Measurements from ENCODE around the gene PGS1. TPM values are rescaled to one million over a fixed set of nuclear protein-coding genes. Genes with fewer than 3 reads are reported as not detected.

PGS1 gene
- total RNA-seq, 1 donor from 2014 or later = 52.0 TPM

DNA sequence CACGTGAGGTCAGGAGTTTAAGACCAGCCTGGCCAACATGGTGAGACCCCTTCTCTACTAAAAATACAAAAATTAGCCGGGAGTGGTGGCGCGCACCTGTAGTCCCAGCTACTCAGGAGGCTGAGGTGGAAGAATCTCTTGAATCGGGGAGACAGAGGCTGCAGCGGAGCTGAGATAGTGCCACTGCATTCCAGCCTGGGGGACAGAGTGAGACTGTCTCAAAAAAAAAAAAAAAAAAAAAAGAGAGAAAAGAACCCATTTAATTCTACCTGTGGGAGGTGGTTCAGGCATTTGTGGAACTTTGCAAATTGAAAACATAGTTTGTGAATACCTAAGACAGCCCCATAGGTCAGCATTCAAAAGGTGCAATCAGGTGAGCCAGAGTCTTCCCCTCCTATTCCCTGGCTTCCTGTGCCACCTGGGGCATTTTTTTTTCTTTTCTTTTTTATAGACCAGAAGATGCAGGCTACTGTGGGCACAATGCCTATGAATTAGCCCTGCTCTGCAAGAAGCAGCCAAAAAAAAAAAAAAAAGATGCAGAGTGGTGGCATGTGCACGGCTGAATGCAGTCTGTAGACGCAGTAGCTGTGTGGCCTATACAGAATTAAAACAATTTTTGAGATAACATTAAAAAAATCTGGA is 9.5 kb upstream of the PGS1 start:
- DNase-seq (ENCODE audit: low read depth, low spot score) = no peak
- TF ChIP-seq, protein P1, sequence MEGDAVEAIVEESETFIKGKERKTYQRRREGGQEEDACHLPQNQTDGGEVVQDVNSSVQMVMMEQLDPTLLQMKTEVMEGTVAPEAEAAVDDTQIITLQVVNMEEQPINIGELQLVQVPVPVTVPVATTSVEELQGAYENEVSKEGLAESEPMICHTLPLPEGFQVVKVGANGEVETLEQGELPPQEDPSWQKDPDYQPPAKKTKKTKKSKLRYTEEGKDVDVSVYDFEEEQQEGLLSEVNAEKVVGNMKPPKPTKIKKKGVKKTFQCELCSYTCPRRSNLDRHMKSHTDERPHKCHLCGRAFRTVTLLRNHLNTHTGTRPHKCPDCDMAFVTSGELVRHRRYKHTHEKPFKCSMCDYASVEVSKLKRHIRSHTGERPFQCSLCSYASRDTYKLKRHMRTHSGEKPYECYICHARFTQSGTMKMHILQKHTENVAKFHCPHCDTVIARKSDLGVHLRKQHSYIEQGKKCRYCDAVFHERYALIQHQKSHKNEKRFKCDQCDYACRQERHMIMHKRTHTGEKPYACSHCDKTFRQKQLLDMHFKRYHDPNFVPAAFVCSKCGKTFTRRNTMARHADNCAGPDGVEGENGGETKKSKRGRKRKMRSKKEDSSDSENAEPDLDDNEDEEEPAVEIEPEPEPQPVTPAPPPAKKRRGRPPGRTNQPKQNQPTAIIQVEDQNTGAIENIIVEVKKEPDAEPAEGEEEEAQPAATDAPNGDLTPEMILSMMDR (conservative IDR thresholded peaks at IDR 0.05) = no peak
- Mint-ChIP-seq H3K9me3 (no peaks in the 10 kb centered on the region), H3K36me3 (ENCODE audit: low read depth) (no peaks in the 10 kb centered on the region), H3K27me3 (ENCODE audit: low read depth) (no peaks in the 10 kb centered on the region), H3K4me1 (peaks cover 56% of the 10 kb centered on the region), H3K4me3 (no peak overlapping the region), H3K27ac (ENCODE audit: unreplicated experiment) (peak overlapping the region; percentile 27)

DNA sequence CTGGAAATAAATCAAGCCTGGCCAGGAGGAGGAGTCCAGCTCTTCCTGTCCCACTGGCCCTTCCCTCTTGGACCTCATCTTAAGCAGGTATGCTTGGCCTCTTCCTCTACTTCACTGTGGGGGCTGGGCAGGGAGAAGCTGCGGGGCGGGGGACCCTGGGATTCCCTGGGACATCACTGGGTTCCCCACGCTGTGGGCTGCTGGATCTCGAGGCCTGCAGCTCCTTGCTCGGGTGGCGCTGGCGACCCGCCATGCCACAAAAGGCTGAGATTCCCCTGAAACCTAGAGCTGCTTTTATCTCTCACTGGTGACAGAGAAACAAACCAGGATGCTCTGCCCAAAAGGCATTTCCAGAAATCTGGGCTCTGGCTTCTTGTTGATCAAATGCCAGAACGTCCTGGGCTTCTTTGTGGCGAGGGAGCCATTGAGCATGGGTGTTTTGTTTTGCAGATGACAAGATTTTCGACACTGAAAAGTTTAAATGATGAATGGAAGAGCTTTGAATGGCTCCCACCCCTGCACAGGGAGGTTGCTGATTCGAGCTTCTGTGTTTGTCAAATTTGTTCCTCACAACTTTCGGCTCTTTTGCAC is 8.6 kb upstream of the PGS1 start:
- TF ChIP-seq, protein P1 (conservative IDR thresholded peaks at IDR 0.05) = no peak
- Mint-ChIP-seq H3K4me1 (peaks cover 56% of the 10 kb centered on the region), H3K4me3 (peak overlapping the region; percentile 23), H3K9me3 (no peaks in the 10 kb centered on the region), H3K36me3 (ENCODE audit: low read depth) (no peaks in the 10 kb centered on the region), H3K27me3 (ENCODE audit: low read depth) (no peaks in the 10 kb centered on the region), H3K27ac (ENCODE audit: unreplicated experiment) (peak overlapping the region; percentile 87)
- no peak for DNase-seq (ENCODE audit: low read depth, low spot score)

DNA sequence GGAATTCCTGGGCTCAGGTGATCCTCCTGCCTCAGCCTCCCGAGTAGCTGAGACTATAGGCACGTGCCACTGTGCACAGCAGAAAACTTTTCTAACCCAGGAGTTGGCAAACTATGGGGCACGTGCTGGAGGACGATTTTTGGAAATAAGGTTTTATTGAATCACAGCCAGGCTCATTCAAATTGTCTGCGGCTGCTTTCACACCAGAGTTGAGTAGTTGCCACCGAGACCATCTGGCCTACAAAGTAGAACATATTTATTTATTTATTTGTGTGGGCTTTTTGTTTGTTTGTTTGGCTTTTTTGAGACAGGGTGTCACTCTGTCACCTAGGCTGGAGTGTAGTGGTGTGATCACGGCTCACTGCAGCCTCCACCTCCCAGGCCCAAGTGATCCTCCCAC is 7.4 kb upstream of the PGS1 start:
- H3K27ac Mint-ChIP-seq (ENCODE audit: unreplicated experiment) = no peak overlapping the region
- peaks cover 52% of the 10 kb centered on the region for H3K4me1 Mint-ChIP-seq
- TF ChIP-seq, protein P1 (conservative IDR thresholded peaks at IDR 0.05) = no peak

DNA sequence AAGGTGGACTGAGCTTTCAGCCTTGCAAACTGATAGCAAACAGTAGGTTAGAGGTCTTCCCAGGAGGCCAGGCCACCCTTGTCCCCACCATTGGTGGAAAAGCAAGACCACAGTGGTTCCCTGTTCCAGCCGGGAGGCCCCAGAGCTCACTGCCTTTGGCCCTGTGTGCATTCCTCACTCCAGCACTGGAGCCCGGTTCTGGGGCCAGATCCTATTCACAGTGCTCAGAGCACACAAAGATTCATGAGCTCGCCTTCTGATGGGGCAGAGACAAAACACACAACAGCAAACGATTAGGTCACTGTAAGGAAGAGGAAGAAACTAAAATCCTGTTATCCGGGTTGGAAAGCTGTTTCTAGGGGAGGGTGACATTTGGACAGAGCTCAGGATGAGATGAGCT is 5.6 kb upstream of the PGS1 start:
- peak overlapping the region; percentile 41 for H3K4me3 Mint-ChIP-seq
- peaks cover 38% of the 10 kb centered on the region for H3K4me1 Mint-ChIP-seq
- H3K36me3 Mint-ChIP-seq (ENCODE audit: low read depth) = no peaks in the 10 kb centered on the region

More for the DNA sequence above, 7.4 kb upstream of the PGS1 start:
- DNase-seq (ENCODE audit: low read depth, low spot score) = no peak
- H3K9me3 Mint-ChIP-seq = no peaks in the 10 kb centered on the region
- H3K4me3 Mint-ChIP-seq = no peak overlapping the region
- no peaks in the 10 kb centered on the region for H3K36me3 Mint-ChIP-seq (ENCODE audit: low read depth)
- no peaks in the 10 kb centered on the region for H3K27me3 Mint-ChIP-seq (ENCODE audit: low read depth)

DNA sequence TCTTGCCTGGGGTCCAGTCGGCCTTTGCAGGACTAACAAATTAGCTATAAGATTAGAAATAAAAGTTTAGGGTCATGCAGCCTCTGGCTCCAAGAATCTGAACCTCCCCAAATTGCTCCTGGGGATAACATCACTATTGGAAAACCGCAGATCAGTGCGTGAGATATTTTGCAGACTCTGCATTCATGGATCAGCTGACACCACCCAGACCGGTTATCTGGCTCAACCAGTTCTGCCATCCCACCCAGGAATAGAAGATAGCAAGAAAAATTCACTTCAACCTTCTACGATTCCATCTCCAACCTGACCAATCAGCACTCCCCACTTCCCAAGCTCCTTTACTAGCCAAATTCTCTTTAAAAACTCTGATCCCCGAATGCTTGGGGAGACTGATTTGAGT is 4.3 kb upstream of the PGS1 start:
- peak overlapping the region; percentile 37 for H3K27ac Mint-ChIP-seq (ENCODE audit: unreplicated experiment)
- H3K4me1 Mint-ChIP-seq = peaks cover 38% of the 10 kb centered on the region
- no peaks in the 10 kb centered on the region for H3K36me3 Mint-ChIP-seq (ENCODE audit: low read depth)
- peak overlapping the region; percentile 63 for H3K4me3 Mint-ChIP-seq
- no peaks in the 10 kb centered on the region for H3K9me3 Mint-ChIP-seq
- DNase-seq (ENCODE audit: low read depth, low spot score) = no peak
- TF ChIP-seq, protein P1 (conservative IDR thresholded peaks at IDR 0.05) = no peak
- no peaks in the 10 kb centered on the region for H3K27me3 Mint-ChIP-seq (ENCODE audit: low read depth)

More for the DNA sequence above, 5.6 kb upstream of the PGS1 start:
- DNase-seq (ENCODE audit: low read depth, low spot score) = no peak
- TF ChIP-seq, protein P1 (conservative IDR thresholded peaks at IDR 0.05) = no peak
- Mint-ChIP-seq H3K27ac (ENCODE audit: unreplicated experiment) (peak overlapping the region; percentile 65), H3K27me3 (ENCODE audit: low read depth) (no peaks in the 10 kb centered on the region), H3K9me3 (no peaks in the 10 kb centered on the region)

Measured in neural crest cell (in vitro differentiated cells).